Stimulated activated CD4-positive, alpha-beta T cell treated with anti-CD3 and anti-CD28 coated beads, Interleukin-12 subunit alpha, Interleukin-12 subunit beta, amount 100 ng/mL, for 24 hours (primary cell): ENCODE results near the gene PAPPA.

ENCODE experiments used
- DNase-seq, 2 experiments: peaks; one replicate each; pipeline ENCODE4 v3.0.0-alpha.2; 2020; ENCODE audit warnings: low read depth in 2 of 2

The PAPPA gene

DNA sequence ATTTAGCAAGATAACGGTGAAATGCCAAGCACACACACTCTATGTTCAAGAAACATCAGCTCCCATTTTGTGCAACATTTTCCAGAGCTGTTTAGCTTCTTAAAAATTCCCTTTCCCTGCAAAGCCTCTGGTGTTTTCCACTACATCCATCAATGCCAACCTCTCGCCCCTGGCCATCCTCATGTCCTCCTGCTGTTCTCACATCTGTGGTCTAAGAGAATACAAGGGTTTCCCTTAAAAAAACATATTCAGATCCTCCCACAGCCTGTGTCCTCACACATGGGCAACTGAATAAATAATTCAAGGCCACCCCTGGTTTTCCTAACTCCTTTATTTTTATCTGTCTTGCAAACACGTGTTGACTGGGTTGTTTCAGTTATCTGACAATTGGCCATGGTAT is 70.3 kb downstream of the PAPPA start:
- DNase-seq: no peak

- no peak for DNase-seq
Measured at GRCh38 chr9:116230051-116230632, 76.6 kb downstream of the PAPPA start.

DNA sequence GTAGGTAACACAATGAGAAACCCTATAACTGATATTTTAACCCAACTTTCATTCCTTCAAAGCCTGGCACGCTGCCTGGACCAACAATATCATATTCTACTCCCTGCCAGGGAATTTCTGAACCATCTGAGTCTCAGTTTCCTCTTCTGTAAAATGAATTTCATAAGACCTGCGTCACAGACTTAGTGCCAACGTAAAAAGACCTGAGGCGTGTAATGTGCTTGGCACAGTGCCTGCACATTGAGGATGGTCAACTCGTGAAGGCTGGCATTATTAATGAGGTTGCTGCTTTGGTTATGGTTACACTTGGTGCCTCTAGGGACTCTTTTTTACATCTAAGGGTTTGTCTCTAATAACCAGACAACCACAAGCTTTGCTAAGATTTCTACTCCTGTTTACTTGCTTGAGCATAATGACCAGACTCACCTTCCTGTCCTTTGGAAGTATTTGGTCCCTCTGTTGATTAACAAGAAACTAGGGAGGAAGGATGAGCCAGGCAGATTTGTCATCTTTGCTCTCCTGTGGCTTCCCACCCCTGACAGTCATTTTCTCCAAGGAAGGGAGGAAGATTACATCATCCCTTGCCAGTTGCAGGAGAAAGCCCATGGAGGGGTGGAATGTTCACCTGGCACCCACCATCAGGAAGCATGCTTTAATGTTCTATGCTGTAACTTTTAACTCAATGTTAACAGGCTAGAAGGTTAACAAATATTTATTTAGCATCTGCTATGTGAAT is 79.0 kb downstream of the PAPPA start:
- no peak for DNase-seq

GRCh38 chr9:116233160-116233530 is 79.6 kb downstream of the PAPPA start:
- no peak for DNase-seq

GRCh38 chr9:116234081-116234480 is 80.5 kb downstream of the PAPPA start:
- no peak for DNase-seq

GRCh38 chr9:116236979-116237378 is 83.4 kb downstream of the PAPPA start:
- no peak for DNase-seq

- no peak for DNase-seq
Measured at GRCh38 chr9:116237456-116237855, 83.9 kb downstream of the PAPPA start.

DNA sequence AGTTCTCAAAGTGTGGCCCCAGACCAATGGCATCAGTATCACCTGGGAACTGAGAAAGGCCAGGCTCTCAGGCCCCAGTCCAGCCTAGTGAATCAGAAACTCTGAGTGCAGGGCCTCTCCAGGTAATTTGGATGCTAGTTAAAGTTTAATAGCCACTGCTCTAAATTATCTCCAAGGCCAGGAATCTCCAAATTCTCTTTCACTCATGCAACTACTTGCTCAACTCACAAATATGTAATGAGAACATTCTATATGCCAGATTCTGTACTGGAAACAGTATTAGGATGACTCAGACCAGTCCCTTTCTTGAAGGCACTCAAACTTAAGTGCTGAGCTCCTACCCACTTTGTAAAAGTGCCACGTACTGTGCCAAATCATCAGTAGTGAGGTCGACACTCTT is 84.6 kb downstream of the PAPPA start:
- no peak for DNase-seq

DNA sequence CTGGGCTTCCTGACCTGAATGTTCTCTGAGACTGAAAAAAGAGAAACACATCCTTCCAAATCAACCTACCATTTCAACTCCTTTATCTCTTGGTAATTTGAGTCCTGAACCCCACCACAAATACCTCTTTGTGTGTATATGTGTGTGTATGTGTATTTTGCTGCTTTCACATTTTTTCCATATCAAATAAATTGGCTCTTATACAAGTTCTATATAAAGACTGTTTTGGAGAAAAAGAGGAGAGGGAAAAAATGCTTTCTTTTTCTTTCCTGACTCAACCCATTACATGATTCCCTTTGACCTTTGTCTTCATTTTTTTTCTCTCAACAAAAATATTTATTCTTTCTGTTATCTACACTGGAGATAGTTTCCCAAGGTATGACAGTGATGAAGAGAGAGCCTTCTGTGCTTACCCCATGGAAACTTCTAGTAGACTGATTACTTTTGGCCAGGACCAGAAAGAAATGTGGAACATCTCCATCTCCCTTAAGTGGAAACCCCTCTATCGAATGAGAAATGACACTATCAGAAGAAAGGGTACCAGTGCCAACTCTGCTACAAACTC is 85.3 kb downstream of the PAPPA start:
- DNase-seq: no peak

DNA sequence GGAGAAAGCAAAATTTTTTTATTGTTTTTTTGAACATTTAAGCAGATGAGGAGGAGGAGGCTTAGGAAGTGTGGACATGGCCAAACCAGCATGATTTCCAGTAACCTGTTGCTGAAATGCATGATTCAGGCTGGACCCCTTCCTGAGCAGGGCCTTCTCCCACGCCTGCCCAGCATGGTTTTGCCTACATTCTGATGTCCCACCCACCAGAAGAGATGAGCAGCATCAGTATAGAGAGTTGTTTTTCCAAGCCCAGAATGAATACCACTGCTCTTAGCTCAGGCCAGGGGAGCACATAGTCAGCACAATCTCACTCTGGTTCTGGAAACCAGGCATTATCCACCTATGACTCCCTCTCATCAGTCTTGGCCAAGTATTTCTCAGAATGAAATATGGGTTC is 90.1 kb downstream of the PAPPA start:
- DNase-seq: no peak

DNA sequence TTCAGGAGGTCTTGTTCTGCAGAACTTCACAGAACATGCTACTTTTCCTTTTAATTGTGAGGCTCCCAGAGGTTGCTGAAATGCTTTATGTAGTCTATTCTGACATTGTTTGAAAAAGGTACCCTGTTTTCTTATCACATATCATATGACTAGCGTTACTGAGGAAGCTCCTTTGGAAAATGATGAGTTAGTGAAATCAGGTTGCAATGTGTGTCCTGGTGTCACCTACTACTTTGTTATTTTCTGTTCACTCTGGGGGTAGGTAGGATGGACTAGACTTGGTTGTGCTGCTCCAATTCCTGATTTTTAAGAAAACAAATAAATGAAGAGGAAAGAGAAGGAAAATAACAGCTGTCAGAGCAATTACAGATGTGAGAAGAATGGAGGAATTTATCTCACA is 93.7 kb downstream of the PAPPA start:
- no peak for DNase-seq

DNA sequence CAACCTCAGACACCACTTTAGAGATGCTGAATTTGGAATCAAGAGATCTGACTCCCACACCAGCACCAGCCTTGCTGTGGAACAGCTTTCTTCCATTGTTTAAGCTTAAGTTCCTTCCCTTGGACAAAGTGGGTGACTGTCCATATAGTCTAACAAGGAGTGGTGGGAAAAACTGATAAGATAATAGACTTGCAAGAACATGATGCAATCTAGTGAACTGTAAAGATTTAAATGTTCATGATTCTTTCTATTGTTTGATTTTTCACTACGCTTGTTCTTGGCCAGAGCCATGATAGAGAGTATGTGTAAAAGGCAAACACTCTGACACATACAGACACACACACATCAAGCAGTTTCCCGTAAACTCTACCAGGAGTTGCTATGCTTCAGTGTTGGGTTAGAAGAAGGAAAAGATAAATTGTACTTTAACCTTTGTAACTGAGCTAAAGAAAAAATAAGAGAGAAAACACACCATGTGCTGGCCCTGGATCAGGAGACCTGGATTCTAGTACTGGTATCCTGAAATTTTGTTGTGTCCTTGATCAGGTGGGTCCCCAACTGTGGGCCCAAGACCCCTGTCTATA is 94.3 kb downstream of the PAPPA start:
- no peak for DNase-seq

DNA sequence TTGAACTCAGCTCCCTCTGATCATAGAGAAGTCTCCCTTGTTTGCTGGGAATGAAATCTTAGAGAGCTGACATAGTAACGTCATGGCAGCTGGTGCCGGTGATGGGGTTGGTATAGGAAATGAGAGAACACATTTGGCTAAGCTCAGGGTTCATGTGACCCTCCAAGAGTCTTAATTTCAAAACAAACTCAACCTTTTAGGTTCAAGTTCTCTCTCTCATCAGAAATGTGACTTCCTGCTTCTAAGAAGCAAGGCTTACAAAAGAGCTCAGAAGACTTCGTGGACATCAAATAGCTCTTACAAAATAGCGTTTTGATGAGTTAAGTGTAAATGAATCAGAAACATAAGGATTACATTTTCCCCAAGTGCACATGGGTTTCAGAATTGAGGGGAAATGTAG is 97.3 kb downstream of the PAPPA start:
- DNase-seq: no peak

DNA sequence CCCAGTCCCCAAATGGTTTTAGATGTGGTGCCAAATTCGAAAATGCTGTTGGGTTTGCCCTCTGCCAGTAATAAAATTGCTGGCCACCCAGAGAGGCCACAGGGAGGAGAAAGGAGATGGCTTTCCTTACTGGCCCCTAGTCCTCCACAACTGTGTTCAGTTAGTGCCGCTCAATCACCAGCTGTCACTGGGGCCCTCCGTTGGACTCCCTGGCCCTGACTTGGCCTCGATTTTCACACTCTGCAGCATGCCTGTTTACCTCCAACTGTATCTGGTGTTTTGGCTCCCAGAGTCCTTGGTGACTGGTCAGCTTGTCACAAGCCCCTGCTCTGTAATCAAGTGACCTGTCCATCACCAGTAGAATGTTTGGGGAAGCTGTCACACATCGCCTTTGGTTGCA is 97.8 kb downstream of the PAPPA start:
- no peak for DNase-seq

DNA sequence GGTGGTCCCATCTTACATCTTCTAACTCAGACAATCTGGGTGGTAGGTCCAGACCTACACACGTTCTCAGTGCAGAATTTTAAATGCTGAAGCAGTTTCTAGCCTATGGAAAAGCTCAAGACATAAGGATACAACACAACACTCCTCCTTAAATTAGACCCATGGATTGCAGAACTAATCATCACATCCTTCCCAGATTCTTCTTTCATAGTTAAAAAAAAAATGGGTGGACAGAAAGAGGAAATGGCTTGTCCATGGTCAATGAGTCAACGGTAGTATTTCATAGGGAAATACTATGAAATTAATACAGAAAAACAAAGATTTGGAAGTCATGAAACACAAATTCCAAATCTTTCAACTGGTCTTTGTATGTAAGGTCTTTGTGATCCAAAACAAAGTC is 106.9 kb downstream of the PAPPA start:
- no peak for DNase-seq

GRCh38 chr9:116262448-116262847 is 108.9 kb downstream of the PAPPA start:
- DNase-seq: no peak

DNA sequence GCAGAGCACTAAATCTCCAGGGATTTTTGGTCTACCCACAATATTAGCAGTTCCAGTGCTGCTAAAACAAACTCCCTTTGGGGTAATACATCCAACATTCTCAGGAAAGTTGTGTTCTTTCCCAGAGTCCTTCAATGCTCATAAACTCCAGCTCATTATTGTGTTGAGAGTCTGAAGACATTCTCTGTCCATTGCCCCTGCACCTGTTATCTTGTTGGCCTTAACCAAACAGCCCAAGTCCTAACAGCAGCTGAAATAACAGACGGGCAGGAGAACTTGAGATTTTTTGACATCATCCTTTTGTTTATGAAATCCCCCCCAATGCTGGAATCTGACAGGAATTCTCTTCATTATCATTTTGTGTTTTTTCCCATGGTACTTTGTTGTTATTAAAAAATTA is 110.8 kb downstream of the PAPPA start:
- DNase-seq: no peak

DNA sequence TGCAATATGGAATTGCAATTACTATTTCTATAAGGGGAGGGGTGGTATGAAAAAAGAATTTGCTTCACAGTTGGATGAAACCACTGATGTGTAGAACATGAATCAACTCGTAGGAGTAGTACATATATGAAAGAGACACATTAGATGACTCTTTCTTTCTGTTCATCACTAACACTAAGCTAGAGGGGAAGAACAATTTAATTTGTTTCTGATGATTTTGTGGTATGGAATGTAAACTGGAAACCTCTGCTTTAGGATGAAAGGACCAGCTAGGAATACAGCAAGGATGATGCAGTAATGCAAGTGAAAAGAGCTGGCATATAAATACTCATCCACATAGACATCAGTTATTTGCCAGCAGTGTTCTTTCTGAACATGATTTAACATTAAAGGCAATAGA is 113.4 kb downstream of the PAPPA start:
- no peak for DNase-seq

GRCh38 chr9:116269250-116269649 is 115.7 kb downstream of the PAPPA start:
- DNase-seq: no peak

DNA sequence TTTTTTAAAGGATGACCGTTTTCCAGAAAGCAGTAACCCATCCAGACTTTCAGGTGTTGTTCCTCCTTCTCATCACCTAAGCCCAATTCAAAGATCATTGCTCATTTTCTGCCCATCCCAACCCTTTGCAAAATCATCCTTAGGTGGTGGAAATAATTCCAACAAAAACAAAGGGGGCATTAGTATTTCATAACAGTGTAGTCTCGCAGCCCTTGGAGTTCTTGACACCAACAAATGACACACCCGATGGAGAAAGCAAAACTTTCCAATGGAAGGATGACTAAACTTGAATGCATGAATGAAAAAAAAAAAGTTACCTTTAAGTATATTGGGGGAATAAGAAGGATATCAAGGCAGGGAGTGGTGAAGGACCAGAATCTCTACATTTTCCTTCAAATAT is 117.0 kb downstream of the PAPPA start:
- DNase-seq: no peak

GRCh38 chr9:116271340-116271739 is 117.7 kb downstream of the PAPPA start:
- no peak for DNase-seq

- DNase-seq: no peak
Measured at GRCh38 chr9:116271991-116272390, 118.4 kb downstream of the PAPPA start.

DNA sequence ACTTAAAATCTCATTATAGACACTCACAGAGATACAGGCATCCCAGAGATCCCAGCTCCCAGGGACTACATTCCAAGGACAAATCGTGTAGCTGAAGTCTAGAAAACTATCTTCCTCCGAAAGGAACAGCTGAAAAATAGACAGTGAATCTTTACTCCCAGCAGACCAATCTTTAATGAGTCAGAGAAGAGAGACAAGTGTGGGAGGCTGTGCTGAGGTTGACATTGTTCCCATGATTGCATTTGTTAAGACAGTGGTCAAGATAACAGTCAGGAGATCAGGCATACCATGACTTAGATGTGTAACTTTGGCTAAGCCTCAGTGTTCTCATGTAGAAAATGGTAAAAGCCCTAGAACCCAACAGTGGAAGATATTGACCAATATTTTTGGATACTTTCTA is 120.7 kb downstream of the PAPPA start:
- DNase-seq: no peak
